K562 (cell line): ENCODE data around the gene SLC35F2. TPM values are rescaled to one million over a fixed set of nuclear protein-coding genes. Genes with fewer than 3 reads are reported as not detected.

Experiments used
- ASH1L ChIP-seq: fragments of 450-650 bp; IDR thresholded peaks from 2 replicates; pipeline ENCODE4 v1.6.1; 2018; ENCODE audit warnings: borderline replicate concordance, mild to moderate bottlenecking, low read depth; ENCODE audit not compliant: partially characterized antibody
- C11orf30 ChIP-seq: fragments of 450-650 bp; IDR thresholded peaks from 2 replicates; pipeline ENCODE4 v1.6.1; 2016; ENCODE audit warnings: low read depth, mild to moderate bottlenecking
- CREB1 ChIP-seq, 2 experiments: sonication (generic) in 1 of 2; formaldehyde crosslinking in 1 of 2; IDR thresholded peaks; 2 replicates each; pipeline versions ENCODE4 v1.6.1 to v1.8.0; 2012 to 2022; ENCODE audit warnings: inconsistent platforms in 1 of 2, mild to moderate bottlenecking in 1 of 2, missing genetic modification reagents in 1 of 2, moderate library complexity in 1 of 2
- ETV1 ChIP-seq: fragments of 450-650 bp; conservative IDR thresholded peaks from 2 replicates; pipeline ENCODE4 v1.6.1; 2016; ENCODE audit warnings: missing genetic modification characterization, control low read depth, low read depth, missing compliant biosample characterization
- HDAC1 ChIP-seq, 2 experiments: fragments of 450-650 bp; IDR thresholded peaks; 2 replicates each; pipeline ENCODE4 v1.6.1; 2016 to 2017; ENCODE audit warnings: inconsistent platforms in 1 of 2, mild to moderate bottlenecking in 1 of 2, moderate library complexity in 1 of 2
- JUND ChIP-seq, 2 experiments: IDR thresholded peaks; 2 replicates in 1 of 2; 3 replicates in 1 of 2; pipeline ENCODE4 v1.6.1; 2011; ENCODE audit warnings: borderline replicate concordance in 2 of 2, low read depth in 2 of 2, low read length in 2 of 2, improper control_type of control experiment in 1 of 2, missing biosample characterization in 1 of 2, missing genetic modification characterization in 1 of 2, missing genetic modification reagents in 1 of 2
- PRMT5 ChIP-seq: sonication (generic); formaldehyde crosslinking; IDR thresholded peaks from 2 replicates; pipeline ENCODE4 v1.5.0; 2020; ENCODE audit warnings: missing genetic modification reagents
- SRF ChIP-seq, 2 experiments: fragments of 250-450, 450-650 bp in 1 of 2; sonication (Bioruptor Pico) in 1 of 2; sonication (generic) in 1 of 2; formaldehyde crosslinking; IDR thresholded peaks; 2 replicates each; pipeline versions ENCODE4 v1.5.0 to v1.5.1; 2020 to 2022; ENCODE audit warnings: mild to moderate bottlenecking in 1 of 2, missing genetic modification reagents in 1 of 2
- SRSF1 ChIP-seq: fragments of 200-400 bp; formaldehyde crosslinking; IDR thresholded peaks from 2 replicates; pipeline ENCODE4 v1.6.1; 2017; ENCODE audit warnings: mild to moderate bottlenecking, low read depth, low read length, moderate library complexity
- TSC22D4 ChIP-seq: fragments of 450-650 bp; IDR thresholded peaks from 2 replicates; pipeline ENCODE4 v1.6.1; 2016; ENCODE audit warnings: missing genetic modification characterization, missing biosample characterization, control low read depth
- XRCC4 ChIP-seq: IDR thresholded peaks from one replicate; pipeline ENCODE4 v1.6.1; 2011; ENCODE audit not compliant: insufficient read depth, insufficient read length; ENCODE audit errors: extremely low read depth
- XRCC5 ChIP-seq: fragments of 200-400 bp; formaldehyde crosslinking; IDR thresholded peaks from 2 replicates; pipeline ENCODE4 v1.6.1; 2017; ENCODE audit warnings: low read depth, mild to moderate bottlenecking, low read length
- YY1 ChIP-seq, 3 experiments: IDR thresholded peaks; 2 replicates each; pipeline ENCODE4 v1.6.1; 2011; ENCODE audit warnings: low read length in 2 of 3, mild to moderate bottlenecking in 2 of 3, moderate library complexity in 2 of 3, borderline replicate concordance in 1 of 3, control low read depth in 1 of 3, low read depth in 1 of 3; ENCODE audit not compliant: insufficient read depth in 3 of 3, insufficient replicate concordance in 2 of 3, control insufficient read depth in 1 of 3, insufficient read length in 1 of 3; ENCODE audit errors: extremely low read depth in 1 of 3
- ZBTB9 ChIP-seq: fragments of 450-650 bp; formaldehyde crosslinking; IDR thresholded peaks from 2 replicates; pipeline ENCODE4 v1.4.0; 2020; ENCODE audit warnings: mild to moderate bottlenecking, moderate library complexity
- polyA plus RNA-seq, 8 experiments: library from polyadenylated mRNA; depleted of rRNA in 4 of 8; stranded (reverse) in 5 of 8; unstranded in 3 of 8; fragments of >200 nt; fragmentation: Nextera tagmentation in 2 of 8; fragmentation: Illumina TruSeq in 1 of 8; extraction: Ambion mirVana in 2 of 8; extraction: Trizol in 1 of 8; gene quantifications; 2 replicates each; pipeline versions ENCODE4 v1.2.1 to v1.2.3, GENCODE V29; 2011 to 2014; ENCODE audit warnings: inconsistent platforms in 1 of 8, missing spikeins in 1 of 8
- total RNA-seq, 7 experiments: library from RNA; depleted of rRNA in 6 of 7; stranded (reverse); fragments of >200 nt in 6 of 7; fragmentation: Illumina TruSeq in 2 of 7; extraction: Trizol in 2 of 7; gene quantifications; 2 replicates each; pipeline versions ENCODE4 v1.2.1 to v1.2.3, GENCODE V29; 2011 to 2021; ENCODE audit warnings: low replicate concordance in 1 of 7
- TF ChIP-seq, protein P1 (sequence below): sonication (generic); formaldehyde crosslinking; IDR thresholded peaks from 2 replicates; pipeline ENCODE4 v1.8.0; 2023; ENCODE audit warnings: mild to moderate bottlenecking, missing genetic modification reagents
- TF ChIP-seq, protein P2 (sequence below): fragments of 250-450 bp; sonication (Bioruptor Pico); IDR thresholded peaks from 2 replicates; pipeline ENCODE4 v1.4.0; 2020

SLC35F2 gene
- total and polyA plus RNA-seq, 9 of the 15 experiments (the other 6 are each of a cell fraction or from before 2014, with no cell fraction given), result 28.6 to 63.9 (median 53.4) TPM

DNA sequence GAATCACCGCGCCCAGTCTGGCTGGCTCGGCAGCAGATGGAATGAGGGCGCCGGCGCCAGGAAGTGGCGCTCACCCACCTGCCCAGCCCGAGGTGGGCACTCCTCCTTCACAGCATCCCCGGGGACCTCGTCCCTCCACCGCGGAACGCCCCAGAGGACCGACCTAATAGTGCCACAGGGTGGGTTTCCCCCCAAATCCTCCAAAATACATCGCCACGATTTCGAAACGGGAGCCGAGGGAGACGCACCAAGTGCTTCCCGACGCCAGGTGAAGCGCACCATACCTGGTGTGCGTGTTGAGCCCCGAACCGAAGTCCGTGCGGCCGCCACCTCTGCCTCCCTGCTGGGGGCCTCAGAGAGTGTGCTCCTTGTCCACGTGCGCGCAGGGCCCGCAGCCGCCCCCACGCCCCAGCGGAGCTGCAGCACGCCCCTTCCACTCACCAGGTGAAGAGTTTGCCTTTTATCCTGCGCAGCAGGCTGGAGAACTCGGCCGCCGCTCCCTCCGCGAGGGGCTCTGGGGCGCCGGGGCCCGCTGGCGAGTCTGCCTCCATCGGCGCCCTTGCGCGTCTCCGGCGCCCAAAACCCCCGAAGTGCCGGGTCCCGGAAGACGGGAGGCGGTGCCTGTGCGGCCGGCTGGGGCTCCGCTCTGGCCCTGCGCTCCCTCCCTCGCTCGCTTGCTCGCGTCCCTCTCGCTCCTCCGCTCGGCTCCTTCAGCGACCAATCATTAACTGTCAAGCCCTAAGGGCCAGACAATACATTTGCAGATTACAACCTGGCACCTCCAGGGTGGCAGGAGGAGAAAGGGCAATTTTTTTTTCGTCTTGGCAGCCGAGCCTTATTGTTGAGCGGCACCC lies at the start of gene SLC35F2 (continued):
- peak in 2 of 3 experiments; percentile 51 to 77 for TF ChIP-seq YY1 (IDR thresholded peaks at IDR 0.05; ENCODE audit: borderline replicate concordance in 1 of 3, control insufficient read depth in 1 of 3, extremely low read depth in 1 of 3, insufficient read depth in 3 of 3, insufficient read length in 1 of 3, insufficient replicate concordance in 2 of 3, low read depth in 1 of 3, low read length in 2 of 3)
- no peak for TF ChIP-seq C11orf30
- TF ChIP-seq, protein P1, sequence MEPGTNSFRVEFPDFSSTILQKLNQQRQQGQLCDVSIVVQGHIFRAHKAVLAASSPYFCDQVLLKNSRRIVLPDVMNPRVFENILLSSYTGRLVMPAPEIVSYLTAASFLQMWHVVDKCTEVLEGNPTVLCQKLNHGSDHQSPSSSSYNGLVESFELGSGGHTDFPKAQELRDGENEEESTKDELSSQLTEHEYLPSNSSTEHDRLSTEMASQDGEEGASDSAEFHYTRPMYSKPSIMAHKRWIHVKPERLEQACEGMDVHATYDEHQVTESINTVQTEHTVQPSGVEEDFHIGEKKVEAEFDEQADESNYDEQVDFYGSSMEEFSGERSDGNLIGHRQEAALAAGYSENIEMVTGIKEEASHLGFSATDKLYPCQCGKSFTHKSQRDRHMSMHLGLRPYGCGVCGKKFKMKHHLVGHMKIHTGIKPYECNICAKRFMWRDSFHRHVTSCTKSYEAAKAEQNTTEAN (CRISPR knock-in tag), result no peak
- TF ChIP-seq PRMT5 (CRISPR knock-in tag), result 0 out of 2 replicates have a peak, but pooled peaks have one; percentile 30
- no peak for TF ChIP-seq XRCC4
- TF ChIP-seq, protein P2, sequence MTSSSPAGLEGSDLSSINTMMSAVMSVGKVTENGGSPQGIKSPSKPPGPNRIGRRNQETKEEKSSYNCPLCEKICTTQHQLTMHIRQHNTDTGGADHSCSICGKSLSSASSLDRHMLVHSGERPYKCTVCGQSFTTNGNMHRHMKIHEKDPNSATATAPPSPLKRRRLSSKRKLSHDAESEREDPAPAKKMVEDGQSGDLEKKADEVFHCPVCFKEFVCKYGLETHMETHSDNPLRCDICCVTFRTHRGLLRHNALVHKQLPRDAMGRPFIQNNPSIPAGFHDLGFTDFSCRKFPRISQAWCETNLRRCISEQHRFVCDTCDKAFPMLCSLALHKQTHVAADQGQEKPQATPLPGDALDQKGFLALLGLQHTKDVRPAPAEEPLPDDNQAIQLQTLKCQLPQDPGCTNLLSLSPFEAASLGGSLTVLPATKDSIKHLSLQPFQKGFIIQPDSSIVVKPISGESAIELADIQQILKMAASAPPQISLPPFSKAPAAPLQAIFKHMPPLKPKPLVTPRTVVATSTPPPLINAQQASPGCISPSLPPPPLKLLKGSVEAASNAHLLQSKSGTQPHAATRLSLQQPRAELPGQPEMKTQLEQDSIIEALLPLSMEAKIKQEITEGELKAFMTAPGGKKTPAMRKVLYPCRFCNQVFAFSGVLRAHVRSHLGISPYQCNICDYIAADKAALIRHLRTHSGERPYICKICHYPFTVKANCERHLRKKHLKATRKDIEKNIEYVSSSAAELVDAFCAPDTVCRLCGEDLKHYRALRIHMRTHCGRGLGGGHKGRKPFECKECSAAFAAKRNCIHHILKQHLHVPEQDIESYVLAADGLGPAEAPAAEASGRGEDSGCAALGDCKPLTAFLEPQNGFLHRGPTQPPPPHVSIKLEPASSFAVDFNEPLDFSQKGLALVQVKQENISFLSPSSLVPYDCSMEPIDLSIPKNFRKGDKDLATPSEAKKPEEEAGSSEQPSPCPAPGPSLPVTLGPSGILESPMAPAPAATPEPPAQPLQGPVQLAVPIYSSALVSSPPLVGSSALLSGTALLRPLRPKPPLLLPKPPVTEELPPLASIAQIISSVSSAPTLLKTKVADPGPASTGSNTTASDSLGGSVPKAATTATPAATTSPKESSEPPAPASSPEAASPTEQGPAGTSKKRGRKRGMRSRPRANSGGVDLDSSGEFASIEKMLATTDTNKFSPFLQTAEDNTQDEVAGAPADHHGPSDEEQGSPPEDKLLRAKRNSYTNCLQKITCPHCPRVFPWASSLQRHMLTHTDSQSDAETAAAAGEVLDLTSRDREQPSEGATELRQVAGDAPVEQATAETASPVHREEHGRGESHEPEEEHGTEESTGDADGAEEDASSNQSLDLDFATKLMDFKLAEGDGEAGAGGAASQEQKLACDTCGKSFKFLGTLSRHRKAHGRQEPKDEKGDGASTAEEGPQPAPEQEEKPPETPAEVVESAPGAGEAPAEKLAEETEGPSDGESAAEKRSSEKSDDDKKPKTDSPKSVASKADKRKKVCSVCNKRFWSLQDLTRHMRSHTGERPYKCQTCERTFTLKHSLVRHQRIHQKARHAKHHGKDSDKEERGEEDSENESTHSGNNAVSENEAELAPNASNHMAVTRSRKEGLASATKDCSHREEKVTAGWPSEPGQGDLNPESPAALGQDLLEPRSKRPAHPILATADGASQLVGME (CRISPR knock-in tag), result 0 out of 2 replicates have a peak, but pooled peaks have one; percentile 41
- TF ChIP-seq ZBTB9 (CRISPR knock-in tag), result no peak
- TF ChIP-seq CREB1 (IDR thresholded peaks at IDR 0.05), result no peak
- peak; percentile 30 for TF ChIP-seq CREB1 (CRISPR knock-in tag; IDR thresholded peaks at IDR 0.05)
- TF ChIP-seq ETV1 (tag), result peak; percentile 36; the same call in 1 of the 2 replicates
- TF ChIP-seq XRCC5, result no peak
- TF ChIP-seq JUND (IDR thresholded peaks at IDR 0.05; ENCODE audit: borderline replicate concordance, low read depth, low read length), result no peak; the same call in 1 of the 2 replicates
- no peak for TF ChIP-seq JUND (tag; IDR thresholded peaks at IDR 0.05; ENCODE audit: borderline replicate concordance, low read depth, low read length)
- no peak for TF ChIP-seq SRSF1
- TF ChIP-seq SRF (CRISPR knock-in tag; IDR thresholded peaks at IDR 0.05), result peak in 1 of 2 experiments; percentile 6; a peak in 1 of 4 replicates
- peak in 1 of 2 experiments; percentile 96; a peak in 2 of 4 replicates for TF ChIP-seq HDAC1 (IDR thresholded peaks at IDR 0.05)
- no peak for TF ChIP-seq ASH1L
- no peak for TF ChIP-seq TSC22D4 (tag)
